Activated naive CD4-positive, alpha-beta T cell treated with anti-CD3 and anti-CD28 coated beads, Interleukin-2, amount 50 U/mL, for 72 hours (primary cell): ENCODE results near the gene STX1A. TPM values are rescaled to one million over a fixed set of nuclear protein-coding genes. Genes with fewer than 3 reads are reported as not detected.
"Not testable (repeated sequence)": the region's sequence is repeated elsewhere in the genome, so short reads cannot be mapped to it uniquely, and the experiment has no call there.

Experiments
- ATAC-seq, 2 donors: fragments of 150-1000 bp; cut with Tn5 transposase; 2 replicates each; pipeline ENCODE4 v1.10.0; 2021; ENCODE audit warnings: mild to moderate bottlenecking in 2 of 2, moderate library complexity in 2 of 2
- DNase-seq, 2 donors: peaks; one replicate each; pipeline ENCODE4 v3.0.0; 2021 to 2022; ENCODE audit warnings: low spot score in 2 of 2
- H3K27ac Mint-ChIP-seq, 2 donors: one replicate each; pipeline ENCODE4 v1.8.0; 2022; ENCODE audit warnings: mild to moderate bottlenecking in 2 of 2, mixed read lengths in 2 of 2
- H3K36me3 Mint-ChIP-seq, 2 donors: one replicate each; pipeline ENCODE4 v1.8.0; 2022; ENCODE audit warnings: mixed read lengths in 2 of 2
- H3K9me3 Mint-ChIP-seq, 2 donors: one replicate each; pipeline ENCODE4 v1.8.0; 2022; ENCODE audit warnings: mixed read lengths in 2 of 2
- total RNA-seq, 2 donors: library from RNA; stranded (reverse); gene quantifications; one replicate each; pipeline ENCODE4 v1.2.3, GENCODE V29; 2022

Gene STX1A
- total RNA-seq, 2 donors from 2014 or later, result 8.8 to 14.0 TPM

DNA sequence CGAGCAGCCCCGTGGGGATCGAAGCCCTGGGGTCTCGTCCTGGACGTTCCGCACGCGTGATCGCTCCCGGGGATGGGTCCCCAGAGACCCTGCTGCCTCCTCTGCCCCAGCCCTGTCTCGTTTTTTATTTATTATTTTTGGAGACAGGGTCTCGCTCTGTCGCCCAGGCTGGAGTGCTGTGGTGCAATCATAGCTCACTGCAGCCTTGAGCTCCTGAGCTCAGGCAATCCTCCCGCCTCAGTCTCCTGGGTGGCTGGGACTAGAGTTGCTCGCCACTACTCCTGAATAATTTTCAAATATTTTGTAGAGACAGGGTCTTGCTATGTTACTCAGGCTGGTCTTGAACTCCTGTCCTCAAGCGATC is 319 bp upstream of the STX1A start:
- ATAC-seq (no peak), DNase-seq (no peak)
- Mint-ChIP-seq H3K9me3 (no peaks in the 10 kb centered on the region), H3K27ac (no peak overlapping the region), H3K36me3 (no peaks in the 10 kb centered on the region)

DNA sequence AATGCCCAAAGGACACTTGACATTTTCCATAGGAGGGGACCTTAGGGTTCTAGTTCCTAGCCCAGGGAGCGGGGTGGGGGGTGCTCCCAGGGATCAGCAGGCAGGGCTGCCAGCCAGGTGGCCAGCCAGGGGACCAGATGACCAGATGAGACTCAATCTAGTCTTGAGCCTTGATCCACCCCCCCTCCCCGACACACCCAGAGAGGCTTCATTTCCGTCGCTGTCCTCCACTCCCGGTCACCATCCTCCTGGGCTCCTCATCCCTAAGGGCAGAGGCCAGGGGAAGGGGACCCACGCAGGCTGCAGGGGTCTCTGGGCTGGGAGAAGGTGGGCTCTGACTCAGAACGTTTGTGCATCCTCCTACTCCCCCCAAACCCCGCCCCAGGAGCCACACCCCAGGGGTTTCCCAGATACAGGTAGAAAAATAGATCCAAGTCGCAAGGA is 1.0 kb downstream of the STX1A start:
- Mint-ChIP-seq H3K9me3 (no peaks in the 10 kb centered on the region), H3K36me3 (no peaks in the 10 kb centered on the region), H3K27ac (peak overlapping the region in 1 of 2 donors; percentile 50)
- DNase-seq (peak in 1 of 2 donors; percentile 39), ATAC-seq (peak in 1 of 2 donors; percentile 2)

DNA sequence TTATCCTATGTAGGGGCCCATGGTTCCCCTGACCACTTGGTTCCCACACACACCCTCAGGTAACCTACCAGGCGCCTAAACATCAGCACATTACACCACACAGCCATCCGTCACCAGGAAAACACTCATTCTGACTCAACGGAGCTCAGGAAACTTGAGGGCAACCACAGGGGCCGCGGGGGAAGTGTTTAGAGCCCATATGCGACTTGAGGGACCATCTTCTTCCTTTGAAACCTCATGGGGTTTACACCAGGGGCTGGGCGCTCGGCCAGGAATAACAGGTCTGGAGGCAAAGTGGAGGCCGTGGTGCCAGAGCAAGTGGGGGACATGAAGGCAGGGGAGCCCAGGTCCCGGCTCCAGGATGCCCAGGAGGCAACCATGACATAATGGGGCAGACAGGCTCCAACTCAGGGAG is 1.5 kb downstream of the STX1A start:
- H3K36me3 Mint-ChIP-seq, result no peaks in the 10 kb centered on the region
- ATAC-seq, result peak; percentile 71 to 86
- H3K9me3 Mint-ChIP-seq, result no peaks in the 10 kb centered on the region
- DNase-seq, result peak; percentile 73 to 88
- H3K27ac Mint-ChIP-seq, result peak overlapping the region; percentile 50 to 62

DNA sequence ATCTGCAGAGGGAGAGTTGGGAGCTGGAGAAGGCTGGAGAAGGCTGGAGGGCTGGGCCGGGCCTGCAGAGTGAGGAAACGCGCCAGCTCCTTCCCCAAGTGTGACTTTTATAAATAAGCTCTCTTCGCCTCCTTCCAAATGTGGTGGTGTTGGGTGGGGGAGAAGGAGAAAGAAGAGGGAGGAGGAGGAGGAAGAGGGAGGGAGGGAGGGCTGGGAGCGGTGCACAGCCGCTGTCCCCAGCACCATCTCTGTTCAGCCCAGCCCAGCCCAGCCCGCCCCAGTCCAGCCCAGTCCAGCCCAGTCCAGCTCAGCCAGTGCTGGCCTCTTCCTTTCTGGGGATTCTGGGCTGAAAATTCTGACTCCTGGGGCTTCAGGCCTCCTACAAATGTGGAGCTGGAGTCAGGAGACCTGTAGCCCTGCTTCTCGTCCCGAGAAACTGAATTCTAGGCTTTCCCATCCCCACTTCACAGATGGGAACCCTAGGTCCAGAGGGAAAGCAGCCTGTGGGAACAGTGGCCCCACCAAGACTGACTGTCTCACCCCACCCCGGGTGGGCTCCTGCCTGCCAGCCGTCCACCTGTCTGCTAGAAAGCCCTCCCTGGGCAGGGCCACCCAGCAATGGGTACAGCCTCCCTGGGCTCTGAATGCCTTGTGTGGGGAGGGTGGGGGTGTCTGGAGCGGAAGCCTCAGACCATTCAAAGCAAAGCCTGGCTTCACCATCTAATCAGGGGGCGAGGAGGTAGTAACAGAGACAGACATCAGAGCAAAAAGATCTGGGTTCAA is 2.3 kb downstream of the STX1A start:
- Mint-ChIP-seq H3K27ac (peak overlapping the region in 1 of 2 donors; percentile 50), H3K9me3 (no peaks in the 10 kb centered on the region), H3K36me3 (no peaks in the 10 kb centered on the region)
- ATAC-seq (no peak), DNase-seq (no peak)

DNA sequence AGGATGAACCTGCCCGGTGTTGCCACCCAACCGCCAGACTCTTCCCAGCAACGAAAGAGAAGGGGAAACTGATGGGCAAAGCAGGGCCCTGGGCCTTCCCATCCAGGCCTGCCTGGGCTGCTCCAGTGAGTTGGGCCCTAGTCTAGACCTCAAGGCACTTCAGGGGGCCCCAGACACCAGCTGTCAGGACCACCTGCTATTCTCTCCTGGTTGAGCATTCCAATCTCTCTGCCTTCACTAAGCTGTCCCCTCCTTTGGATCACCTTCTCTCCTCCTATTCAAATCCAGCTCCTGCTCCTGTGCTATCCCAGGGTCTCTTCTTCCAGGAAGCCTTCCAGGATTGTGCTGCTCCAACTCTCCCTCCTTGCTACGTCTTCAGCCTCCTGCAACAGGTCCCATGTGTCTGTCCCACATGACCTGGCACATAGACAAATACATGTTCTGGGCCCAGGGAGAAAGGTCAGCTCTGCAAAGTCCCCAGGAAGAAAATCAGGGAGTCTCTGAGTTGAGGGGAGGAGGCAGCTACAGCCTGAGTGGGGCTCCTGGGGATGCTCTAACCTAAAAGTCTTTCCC is 3.1 kb downstream of the STX1A start:
- no peak overlapping the region for H3K27ac Mint-ChIP-seq
- DNase-seq (no peak), ATAC-seq (no peak)
- no peaks in the 10 kb centered on the region for H3K9me3 Mint-ChIP-seq
- H3K36me3 Mint-ChIP-seq, result no peaks in the 10 kb centered on the region

DNA sequence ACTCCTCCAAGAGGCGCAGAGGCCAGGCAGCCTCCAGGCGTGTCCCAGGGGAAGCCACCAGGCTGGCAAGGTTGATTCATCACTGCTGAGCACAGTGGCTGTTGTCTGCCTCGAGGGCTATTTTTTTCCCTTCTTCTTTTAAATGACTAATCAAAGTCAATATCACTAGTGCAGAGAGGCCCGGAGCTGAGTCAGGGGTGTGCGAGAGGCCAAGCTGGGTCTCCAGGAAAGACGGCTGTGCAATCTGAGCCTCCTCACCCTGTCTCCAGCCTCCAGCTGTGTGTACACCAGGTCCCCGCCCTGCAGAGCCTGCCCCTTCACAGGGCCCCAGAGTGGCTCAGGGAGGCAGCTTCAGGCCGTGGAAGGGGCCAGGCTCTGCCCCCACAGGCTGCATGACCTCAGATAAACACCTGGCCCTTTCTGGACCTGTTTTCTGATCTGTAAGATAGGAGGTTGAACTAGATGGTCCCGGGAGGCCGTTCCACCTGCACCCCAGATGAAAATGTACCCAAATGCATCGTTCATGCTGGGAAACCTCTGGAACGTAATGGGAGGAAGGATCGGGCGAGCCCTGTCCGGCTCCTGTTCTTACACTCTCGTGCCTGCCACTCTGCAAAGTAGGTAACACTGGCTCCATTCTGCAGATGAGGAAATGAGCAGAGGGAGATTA is 3.7 kb downstream of the STX1A start:
- Mint-ChIP-seq H3K27ac (no peak overlapping the region), H3K9me3 (no peaks in the 10 kb centered on the region), H3K36me3 (no peaks in the 10 kb centered on the region)
- DNase-seq (peak in 1 of 2 donors; percentile 59), ATAC-seq (peak; percentile 62 to 75)

DNA sequence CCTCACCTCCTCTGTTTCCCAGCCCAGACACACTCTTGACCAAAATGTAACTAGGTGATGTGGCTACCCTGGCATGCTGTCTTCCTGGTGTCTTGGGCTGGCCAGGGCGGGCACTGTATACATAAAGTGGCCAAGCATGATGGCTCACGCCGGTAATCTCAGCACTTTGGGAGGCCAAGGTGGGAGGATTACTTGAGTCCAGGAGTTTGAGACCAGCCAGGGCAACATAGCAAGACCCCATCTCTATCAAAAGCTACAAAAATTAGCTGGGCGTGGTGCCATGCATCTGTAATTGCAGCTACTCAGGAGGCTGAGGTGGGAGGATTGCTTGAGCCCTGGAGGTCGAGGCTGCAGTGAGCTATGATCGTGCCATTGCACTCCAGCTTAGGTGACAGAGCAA is 6.2 kb downstream of the STX1A start:
- not testable (repeated sequence) for H3K36me3 Mint-ChIP-seq, ATAC-seq, DNase-seq, H3K27ac Mint-ChIP-seq, H3K9me3 Mint-ChIP-seq

DNA sequence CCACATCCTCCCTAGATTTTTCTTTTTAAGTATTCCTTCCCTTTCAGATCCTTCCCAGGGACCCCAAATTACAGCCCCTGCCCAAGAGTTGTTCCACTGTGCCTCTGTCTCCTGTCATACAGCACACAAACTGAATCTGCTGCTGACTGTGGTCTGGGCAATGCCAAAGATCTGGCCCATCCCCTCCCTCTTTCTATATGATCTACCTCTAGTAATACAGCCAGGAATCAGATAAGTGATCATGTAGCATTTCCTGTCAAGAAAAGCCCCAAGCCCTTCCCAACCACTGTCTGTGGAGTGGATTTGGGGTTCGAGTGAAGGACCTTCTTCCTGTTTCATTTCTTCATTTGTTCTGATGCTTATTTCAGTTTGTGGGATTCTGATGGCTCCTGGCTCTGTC is 6.7 kb downstream of the STX1A start:
- H3K36me3 Mint-ChIP-seq, result no peaks in the 10 kb centered on the region
- no peak for ATAC-seq

DNA sequence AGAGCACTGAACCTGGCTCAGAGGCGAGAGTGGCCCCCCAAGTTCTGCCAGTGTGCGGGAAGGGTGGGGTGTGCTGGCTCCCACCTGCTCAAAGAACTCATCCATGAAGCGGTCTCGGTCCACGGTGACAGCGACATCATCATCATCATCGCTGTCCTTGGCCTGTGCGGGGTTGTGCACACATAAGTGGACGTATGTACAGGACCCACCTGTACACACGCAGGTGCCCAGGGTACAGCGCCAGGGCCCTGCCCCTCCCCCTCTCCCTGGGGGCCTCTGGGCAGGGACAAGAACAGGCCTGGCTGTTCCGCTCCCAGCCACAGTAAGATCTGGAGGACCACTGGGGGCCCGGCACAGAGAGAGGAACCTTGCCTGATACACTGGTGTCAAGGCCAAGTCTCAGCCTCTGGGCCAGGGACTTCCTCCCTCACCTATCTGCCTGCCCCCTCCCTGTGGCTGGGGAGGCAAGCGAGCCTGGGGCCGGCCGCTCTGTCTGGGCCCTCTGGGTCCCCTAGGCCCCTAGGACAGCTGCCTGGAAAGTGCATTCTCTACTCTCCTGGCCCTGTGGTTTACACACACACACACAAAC is 10.4 kb downstream of the STX1A start:
- Mint-ChIP-seq H3K27ac (no peak overlapping the region), H3K9me3 (no peaks in the 10 kb centered on the region), H3K36me3 (no peaks in the 10 kb centered on the region)
- DNase-seq, result no peak
- ATAC-seq, result no peak

More for the DNA sequence above, 6.7 kb downstream of the STX1A start:
- Mint-ChIP-seq H3K27ac (no peak overlapping the region), H3K9me3 (no peaks in the 10 kb centered on the region)
- DNase-seq, result no peak

DNA sequence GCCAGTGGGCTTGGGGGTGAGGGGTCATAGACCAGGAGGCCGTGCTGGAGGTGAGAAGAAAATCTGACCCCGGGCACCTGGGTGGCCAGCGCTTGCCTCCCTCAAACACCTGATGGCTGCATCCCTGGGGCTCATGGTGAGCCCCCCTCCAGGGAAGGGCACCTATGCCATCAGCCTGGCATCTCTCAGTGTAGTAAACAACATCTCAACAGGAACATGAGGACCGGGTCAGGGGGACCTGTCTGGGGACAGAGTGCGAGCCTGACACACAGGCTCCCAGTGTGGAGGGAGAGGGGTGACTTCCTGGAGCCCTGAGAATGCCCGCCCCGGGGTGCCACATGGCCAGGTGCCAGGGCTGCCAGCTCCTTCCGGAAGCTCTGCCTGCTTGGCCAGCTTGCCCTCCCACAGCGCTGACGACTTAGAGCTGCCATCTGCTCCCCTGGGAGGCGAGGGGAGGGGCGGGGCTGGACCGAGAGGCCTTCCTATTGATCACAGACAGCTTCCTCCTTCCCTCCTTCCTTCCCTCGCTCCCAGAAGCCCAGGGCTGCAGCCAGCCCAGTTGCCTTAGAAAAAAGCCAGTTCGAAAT is 12.3 kb downstream of the STX1A start:
- ATAC-seq, result peak in 1 of 2 donors; percentile 39

DNA sequence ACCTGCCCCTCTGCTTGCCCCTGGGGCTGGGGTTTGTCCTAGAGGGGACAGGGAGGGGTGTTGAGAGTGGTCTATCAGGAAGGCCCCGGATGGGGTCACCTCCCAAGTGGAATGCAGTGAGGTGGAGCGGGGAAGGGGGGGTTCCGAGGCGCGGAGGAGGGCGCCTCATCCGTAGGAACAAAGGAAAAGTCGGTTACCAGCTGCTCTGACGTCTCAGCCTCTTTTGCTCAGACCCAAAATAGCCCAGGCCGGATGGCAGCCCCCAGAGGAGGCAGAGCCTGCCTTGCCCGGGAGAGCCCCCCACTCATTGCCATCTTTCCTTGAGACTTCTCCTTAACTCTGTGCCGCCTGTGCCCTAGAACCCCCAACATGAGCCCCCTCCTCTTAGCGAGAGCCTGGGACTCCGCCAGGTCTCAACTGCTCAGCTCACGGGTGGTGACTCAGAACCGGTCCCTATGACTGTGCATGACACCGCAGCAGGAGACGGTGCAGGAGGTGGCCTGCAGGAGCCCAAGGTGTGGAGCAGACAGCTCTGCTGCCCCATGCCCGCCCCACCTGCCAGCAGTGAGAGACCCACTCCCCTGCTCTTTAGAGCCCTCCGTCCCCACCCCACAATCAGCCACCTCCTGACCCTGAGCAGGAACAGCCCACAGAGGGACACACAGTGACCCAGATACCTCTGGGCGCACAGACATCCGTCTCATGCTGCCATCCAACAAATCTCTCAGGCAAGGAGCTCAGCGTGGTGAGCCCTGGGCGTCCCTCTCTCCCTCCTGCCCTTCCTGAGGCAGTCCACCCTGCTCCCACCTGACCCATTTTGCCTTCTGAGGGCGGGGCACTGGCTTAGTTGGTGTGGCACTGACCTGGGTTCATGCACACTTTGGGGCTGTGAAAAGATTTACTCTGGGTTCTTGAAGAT is 13.1 kb downstream of the STX1A start:
- peak; percentile 77 to 87 for ATAC-seq
- no peak overlapping the region for H3K27ac Mint-ChIP-seq

More for the DNA sequence above, 12.3 kb downstream of the STX1A start:
- no peak for DNase-seq
- Mint-ChIP-seq H3K36me3 (no peaks in the 10 kb centered on the region), H3K9me3 (no peaks in the 10 kb centered on the region), H3K27ac (peak overlapping the region in 1 of 2 donors; percentile 27)

DNA sequence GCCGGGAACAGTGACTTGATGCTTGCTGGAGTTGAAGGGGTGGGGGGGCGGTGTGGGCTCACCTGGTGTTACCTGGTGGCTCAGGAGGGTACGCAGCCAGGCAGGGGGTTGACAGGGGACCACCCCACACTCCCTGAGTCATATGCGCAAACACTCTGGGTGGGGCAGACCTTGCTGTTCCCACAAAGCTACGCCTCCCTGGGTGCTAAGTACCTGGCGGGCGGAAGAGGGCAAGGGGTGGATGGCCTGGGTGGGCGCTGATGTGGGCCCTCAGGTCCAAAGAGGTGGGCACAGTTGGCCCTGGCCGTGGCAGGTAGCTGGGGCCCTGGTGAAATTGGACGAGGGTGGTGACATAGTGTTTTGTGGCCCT is 13.9 kb downstream of the STX1A start:
- ATAC-seq, result no peak
- no peak overlapping the region for H3K27ac Mint-ChIP-seq
- H3K9me3 Mint-ChIP-seq, result no peaks in the 10 kb centered on the region
- no peaks in the 10 kb centered on the region for H3K36me3 Mint-ChIP-seq
- DNase-seq, result no peak

More for the DNA sequence above, 13.1 kb downstream of the STX1A start:
- no peaks in the 10 kb centered on the region for H3K36me3 Mint-ChIP-seq
- H3K9me3 Mint-ChIP-seq, result no peaks in the 10 kb centered on the region
- peak in 1 of 2 donors; percentile 41 for DNase-seq

DNA sequence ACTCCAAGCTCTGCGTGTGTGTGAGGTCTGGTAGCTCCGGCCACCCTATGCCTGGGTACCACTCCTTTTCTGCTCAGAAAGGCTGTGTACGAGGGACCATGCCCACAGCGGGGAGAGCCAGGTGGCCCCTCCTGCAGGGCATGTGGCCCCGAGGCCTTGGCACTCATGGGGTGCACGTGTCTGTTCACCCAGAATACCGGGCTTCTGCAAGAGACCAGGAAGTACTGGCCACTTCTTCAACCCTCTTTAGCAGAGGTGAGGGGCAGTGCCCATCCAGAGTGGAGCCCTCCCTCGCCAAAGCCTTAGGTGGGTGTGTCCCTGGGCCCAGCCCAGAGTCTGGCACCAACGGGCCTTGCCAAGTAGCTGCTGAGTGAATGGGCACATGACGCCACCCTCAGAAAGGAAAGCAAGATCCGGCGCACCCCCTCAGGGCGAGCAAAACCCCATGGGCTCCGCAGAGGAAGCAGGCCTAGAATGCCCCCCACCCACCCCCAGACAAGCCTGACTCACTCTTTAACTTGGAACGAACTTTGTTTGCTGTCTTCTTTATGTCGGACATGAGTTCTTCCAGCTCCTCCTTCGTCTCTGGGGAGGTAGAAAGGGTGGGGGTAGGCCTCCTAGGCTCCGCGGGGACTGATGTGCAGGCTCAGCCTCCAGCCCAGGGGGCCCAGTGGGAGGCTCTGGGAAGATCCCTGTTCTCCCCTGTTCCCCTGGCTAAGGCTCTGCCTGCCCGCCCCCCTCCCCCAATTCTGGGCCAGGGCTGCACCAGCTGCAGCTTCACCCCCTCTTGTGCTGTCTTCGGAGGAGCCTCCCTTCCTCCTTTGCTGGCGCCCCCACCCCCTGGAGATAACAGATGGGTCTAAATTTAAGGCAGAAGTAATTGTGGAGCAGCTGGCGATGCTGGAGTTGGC is 14.6 kb downstream of the STX1A start:
- Mint-ChIP-seq H3K36me3 (no peaks in the 10 kb centered on the region), H3K9me3 (no peaks in the 10 kb centered on the region)
- ATAC-seq, result no peak

DNA sequence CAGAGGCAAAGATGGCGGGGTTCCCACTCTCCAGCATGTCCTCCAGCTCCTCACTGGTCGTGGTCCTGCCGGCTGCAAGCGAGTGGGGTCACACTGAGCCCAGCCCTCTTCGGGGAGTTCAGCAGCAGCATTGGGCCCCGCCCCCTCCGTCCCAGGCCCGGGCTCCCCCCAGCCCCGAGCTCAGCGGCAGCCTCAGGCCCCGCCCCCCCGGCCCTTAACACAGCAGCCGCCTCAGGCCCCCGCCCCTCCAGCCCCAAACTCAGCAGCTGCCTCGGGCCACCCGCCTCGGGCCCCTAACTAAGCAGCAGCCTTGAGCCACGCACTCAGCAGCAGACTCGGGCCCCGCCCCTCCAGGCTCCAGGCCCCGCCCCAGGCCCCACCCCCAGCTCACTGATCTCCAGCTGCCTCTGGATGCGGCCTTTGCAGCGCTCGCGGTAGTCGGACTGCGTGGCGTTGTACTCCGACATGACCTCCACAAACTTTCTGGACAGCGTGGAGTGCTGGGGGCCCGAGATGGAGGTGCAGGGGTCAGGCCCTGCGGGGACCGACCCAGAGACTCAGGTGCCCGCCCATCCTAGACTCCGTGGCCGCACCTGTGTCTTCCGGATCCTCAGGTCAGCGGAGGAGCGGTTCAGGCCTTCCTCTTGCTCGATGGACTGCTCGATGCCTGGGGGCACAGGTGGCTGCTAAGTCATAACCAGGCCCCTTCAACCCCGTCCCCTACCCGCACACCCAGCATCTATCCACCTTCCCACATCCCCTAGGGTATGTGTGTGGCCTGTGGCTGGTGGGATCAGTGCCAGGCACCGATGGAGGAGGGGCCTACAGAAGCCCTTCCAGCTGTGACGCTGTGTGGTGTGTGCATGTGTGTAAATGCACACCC is 15.5 kb downstream of the STX1A start:
- DNase-seq, result peak in 1 of 2 donors; percentile 55
- Mint-ChIP-seq H3K9me3 (no peaks in the 10 kb centered on the region), H3K27ac (no peak overlapping the region), H3K36me3 (no peaks in the 10 kb centered on the region)
- peak; percentile 30 to 69 for ATAC-seq

More for the DNA sequence above, 14.6 kb downstream of the STX1A start:
- DNase-seq, result no peak
- no peak overlapping the region for H3K27ac Mint-ChIP-seq
